ENCODE results near the gene ABTB2. TPM values are rescaled to one million over a fixed set of nuclear protein-coding genes. Genes with fewer than 3 reads are reported as not detected.

ABTB2 gene
- total and polyA plus RNA-seq, 2 of the 8 experiments (the other 6 are each of a cell fraction or from before 2014, with no cell fraction given): 7.7 to 10.2 TPM

- no peak for TF ChIP-seq KDM1A (IDR thresholded peaks at IDR 0.05; ENCODE audit: borderline replicate concordance, low read length)
- no peak for TF ChIP-seq SAP30 (IDR thresholded peaks at IDR 0.05; ENCODE audit: insufficient read depth, insufficient replicate concordance, low read length)
- TF ChIP-seq POLR2AphosphoS5 (IDR thresholded peaks at IDR 0.05; ENCODE audit: low read depth, low read length): no peak
- TF ChIP-seq, protein P1, sequence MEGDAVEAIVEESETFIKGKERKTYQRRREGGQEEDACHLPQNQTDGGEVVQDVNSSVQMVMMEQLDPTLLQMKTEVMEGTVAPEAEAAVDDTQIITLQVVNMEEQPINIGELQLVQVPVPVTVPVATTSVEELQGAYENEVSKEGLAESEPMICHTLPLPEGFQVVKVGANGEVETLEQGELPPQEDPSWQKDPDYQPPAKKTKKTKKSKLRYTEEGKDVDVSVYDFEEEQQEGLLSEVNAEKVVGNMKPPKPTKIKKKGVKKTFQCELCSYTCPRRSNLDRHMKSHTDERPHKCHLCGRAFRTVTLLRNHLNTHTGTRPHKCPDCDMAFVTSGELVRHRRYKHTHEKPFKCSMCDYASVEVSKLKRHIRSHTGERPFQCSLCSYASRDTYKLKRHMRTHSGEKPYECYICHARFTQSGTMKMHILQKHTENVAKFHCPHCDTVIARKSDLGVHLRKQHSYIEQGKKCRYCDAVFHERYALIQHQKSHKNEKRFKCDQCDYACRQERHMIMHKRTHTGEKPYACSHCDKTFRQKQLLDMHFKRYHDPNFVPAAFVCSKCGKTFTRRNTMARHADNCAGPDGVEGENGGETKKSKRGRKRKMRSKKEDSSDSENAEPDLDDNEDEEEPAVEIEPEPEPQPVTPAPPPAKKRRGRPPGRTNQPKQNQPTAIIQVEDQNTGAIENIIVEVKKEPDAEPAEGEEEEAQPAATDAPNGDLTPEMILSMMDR (IDR thresholded peaks at IDR 0.05; ENCODE audit: control extremely low read depth in 1 of 3, insufficient read depth in 1 of 3, low read depth in 1 of 3, low read length in 3 of 3): no peak
- no peak for TF ChIP-seq E2F6 (IDR thresholded peaks at IDR 0.05)
- TF ChIP-seq BRCA1 (IDR thresholded peaks at IDR 0.05; ENCODE audit: low read depth, low read length): no peak
- TF ChIP-seq SUZ12 (IDR thresholded peaks at IDR 0.05; ENCODE audit: low read length): no peak
Observed at GRCh38 chr11:34215806-34216453, 141.9 kb downstream of the ABTB2 start (continued).
